BLaER1 treated with 17β-estradiol and CSF1 and Interleukin-3, amounts not matched to agents 10 nM and 100 nM (cell line): Measurements from ENCODE around the gene TIMELESS.
A peak's percentile ranks its signal among the peaks of the same experiment; 100 is the strongest.

Experiments
- H3K27ac ChIP-seq, 11 experiments: shearing (Covaris generic); formaldehyde crosslinking; 2 replicates each; pipeline ENCODE4 v1.8.1; 2022
- H3K27me3 ChIP-seq, 11 experiments: shearing (Covaris generic); formaldehyde crosslinking; 2 replicates each; pipeline ENCODE4 v1.8.1; 2022
- H3K36me3 ChIP-seq, 11 experiments: shearing (Covaris generic); formaldehyde crosslinking; 2 replicates each; pipeline ENCODE4 v1.8.1; 2022
- H3K4me1 ChIP-seq, 10 experiments: shearing (Covaris generic); formaldehyde crosslinking; 2 replicates each; pipeline ENCODE4 v1.8.1; 2022
- H3K4me2 ChIP-seq, 11 experiments: shearing (Covaris generic); formaldehyde crosslinking; 2 replicates each; pipeline ENCODE4 v1.8.1; 2022
- H3K4me3 ChIP-seq, 10 experiments: shearing (Covaris generic); formaldehyde crosslinking; 2 replicates each; pipeline ENCODE4 v1.8.1; 2022
- H3K9ac ChIP-seq, 11 experiments: shearing (Covaris generic); formaldehyde crosslinking; 2 replicates each; pipeline ENCODE4 v1.8.1; 2022
- H3K9me3 ChIP-seq, 11 experiments: shearing (Covaris generic); formaldehyde crosslinking; replicated peaks in 1 of 11; 2 replicates each; pipeline ENCODE4 v1.8.1; 2022
- H4K20me1 ChIP-seq, 11 experiments: shearing (Covaris generic); formaldehyde crosslinking; 2 replicates each; pipeline ENCODE4 v1.8.1; 2022
- Cebpa-rat ChIP-seq, 11 experiments: shearing (Covaris generic); IDR thresholded peaks; 2 replicates each; pipeline ENCODE4 v1.8.1; 2022

TIMELESS gene

DNA sequence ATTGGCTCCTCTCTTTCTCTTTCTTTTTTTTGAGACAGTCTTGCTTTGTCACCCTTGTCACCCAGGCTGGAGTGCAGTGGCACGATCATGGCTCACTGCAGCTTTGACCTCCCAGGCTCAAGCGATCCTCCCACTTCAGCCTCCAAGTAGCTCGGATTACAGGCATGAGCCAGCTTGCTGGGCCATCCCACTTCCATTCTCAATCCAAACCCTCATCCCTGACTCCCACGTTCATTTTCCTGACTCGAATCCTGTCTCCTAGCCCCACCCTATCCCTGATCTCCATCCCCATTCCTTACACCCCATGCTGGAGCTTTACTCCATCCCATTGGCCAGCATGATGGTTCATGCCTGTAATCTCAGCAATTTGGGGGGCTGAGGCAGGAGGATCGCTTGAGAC lies 26.9 kb upstream of the TIMELESS start:
- H3K27ac ChIP-seq = no peak overlapping the region
- TF ChIP-seq Cebpa-rat (IDR thresholded peaks at IDR 0.05) = no peak
- peaks cover 0 to 47% (median 6%) of the 10 kb centered on the region in 11 experiments; a peak in 7 of 22 replicates for H4K20me1 ChIP-seq
- no peak overlapping the region for H3K4me3 ChIP-seq
- H3K9ac ChIP-seq = no peak overlapping the region
- no peaks in the 10 kb centered on the region for H3K27me3 ChIP-seq
- no peak overlapping the region for H3K4me2 ChIP-seq
- peaks cover 0 to 17% (median 9%) of the 10 kb centered on the region in 10 experiments; a peak in 14 of 20 replicates for H3K4me1 ChIP-seq
- H3K36me3 ChIP-seq = peaks cover 8 to 47% (median 30%) of the 10 kb centered on the region in 11 experiments; a peak in 21 of 22 replicates
- H3K9me3 ChIP-seq = no peaks in the 10 kb centered on the region

GRCh38 chr12:56474389-56474788 lies 25.2 kb upstream of the TIMELESS start:
- H3K9me3 ChIP-seq = no peaks in the 10 kb centered on the region
- TF ChIP-seq Cebpa-rat (IDR thresholded peaks at IDR 0.05) = no peak
- peaks cover 0 to 36% (median 4%) of the 10 kb centered on the region in 11 experiments; a peak in 5 of 22 replicates for H4K20me1 ChIP-seq
- no peak overlapping the region for H3K27ac ChIP-seq
- peaks cover 5 to 23% (median 19%) of the 10 kb centered on the region in 10 experiments for H3K4me1 ChIP-seq
- peaks cover 8 to 65% (median 37%) of the 10 kb centered on the region in 11 experiments; a peak in 21 of 22 replicates for H3K36me3 ChIP-seq
- H3K4me3 ChIP-seq = no peak overlapping the region
- H3K27me3 ChIP-seq = no peaks in the 10 kb centered on the region
- no peak overlapping the region for H3K4me2 ChIP-seq
- no peak overlapping the region for H3K9ac ChIP-seq

GRCh38 chr12:56469007-56469930 lies 20.0 kb upstream of the TIMELESS start:
- Histone ChIP-seq H3K9ac (peak overlapping the region; percentile 89 to 95 (median 92)), H4K20me1 (peaks cover 0 to 10% (median 0%) of the 10 kb centered on the region in 11 experiments; a peak in 4 of 22 replicates), H3K9me3 (no peaks in the 10 kb centered on the region), H3K4me1 (peaks cover 15 to 37% (median 27%) of the 10 kb centered on the region in 10 experiments), H3K36me3 (peaks cover 8 to 50% (median 29%) of the 10 kb centered on the region in 11 experiments; a peak in 20 of 22 replicates), H3K27me3 (no peaks in the 10 kb centered on the region), H3K4me3 (peak overlapping the region; percentile 75 to 92 (median 79)), H3K4me2 (peak overlapping the region; percentile 84 to 99 (median 97)), H3K27ac (peak overlapping the region; percentile 81 to 95 (median 92))
- no peak for TF ChIP-seq Cebpa-rat (IDR thresholded peaks at IDR 0.05)

- peak within 1 kb of the TSS; percentile 89 to 95 (median 92) for H3K9ac ChIP-seq
- peaks cover 0 to 8% (median 0%) of the 10 kb centered on the region in 11 experiments; a peak in 3 of 22 replicates for H4K20me1 ChIP-seq
- H3K9me3 ChIP-seq = no peaks in the 10 kb centered on the region
- peaks cover 15 to 42% (median 27%) of the 10 kb centered on the region in 10 experiments for H3K4me1 ChIP-seq
- H3K4me2 ChIP-seq = peak within 1 kb of the TSS; percentile 84 to 99 (median 97)
- H3K36me3 ChIP-seq = peaks cover 4 to 42% (median 26%) of the 10 kb centered on the region in 11 experiments; a peak in 20 of 22 replicates
- H3K27ac ChIP-seq = peak within 1 kb of the TSS; percentile 81 to 95 (median 92)
- no peak for TF ChIP-seq Cebpa-rat (IDR thresholded peaks at IDR 0.05)
- H3K4me3 ChIP-seq = peak within 1 kb of the TSS; percentile 75 to 92 (median 79)
- no peaks in the 10 kb centered on the region for H3K27me3 ChIP-seq
Measured at GRCh38 chr12:56468216-56469006, 19.2 kb upstream of the TIMELESS start, which contains the start of gene SPRYD4. Gene SPRYD4, plus strand, starts transcription at chr12:56468578. Its CDS starts 14 bp downstream, at chr12:56468592.

GRCh38 chr12:56462565-56462964 lies 13.3 kb upstream of the TIMELESS start:
- Histone ChIP-seq H4K20me1 (no peaks in the 10 kb centered on the region), H3K36me3 (no peaks in the 10 kb centered on the region)
- no peak for TF ChIP-seq Cebpa-rat (IDR thresholded peaks at IDR 0.05)

DNA sequence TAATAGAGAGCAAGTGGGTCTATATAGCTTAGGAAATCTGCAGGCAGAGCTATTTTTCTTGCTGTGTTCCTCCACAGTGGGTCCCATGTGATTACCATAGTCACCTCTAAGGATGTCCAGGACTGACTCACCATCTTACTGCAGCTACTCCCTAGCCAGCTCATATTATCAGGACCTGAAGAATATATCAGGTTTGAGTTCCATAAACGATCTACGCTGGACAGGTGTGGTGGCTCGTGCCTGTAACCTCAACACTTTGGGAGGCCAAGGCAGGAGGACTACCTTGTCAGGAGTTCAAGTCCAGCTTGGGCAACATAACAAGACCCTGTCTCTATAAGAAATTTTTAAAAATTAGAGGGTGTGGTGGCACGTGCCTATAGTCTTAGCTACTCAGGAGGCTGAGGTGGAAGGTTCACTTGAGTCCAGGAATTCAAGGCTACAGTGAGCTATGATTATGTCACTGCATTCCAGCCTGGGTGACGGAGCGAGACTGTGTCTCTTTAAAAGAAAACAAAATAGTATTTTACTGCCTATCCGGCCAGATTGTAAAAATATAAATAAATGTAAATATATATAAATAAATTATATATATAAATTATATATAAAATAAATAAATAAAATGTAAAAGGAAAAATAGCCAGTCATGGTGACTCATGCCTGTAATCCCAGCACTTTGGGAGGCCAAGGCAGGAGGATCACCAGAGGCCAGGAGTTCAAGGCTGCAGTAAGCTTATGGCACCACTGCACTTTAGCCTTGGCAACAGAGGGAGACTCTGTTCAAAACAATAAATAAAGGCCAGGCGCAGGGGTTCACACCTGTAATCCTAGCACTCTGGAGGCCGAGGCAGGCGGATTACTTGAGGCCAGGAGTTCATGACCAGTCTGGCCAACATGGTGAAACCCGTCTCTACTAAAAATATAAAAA lies 12.3 kb upstream of the TIMELESS start:
- Histone ChIP-seq H3K4me3 (no peak overlapping the region), H3K27ac (peak overlapping the region in 8 of 11 experiments; percentile 69 to 88 (median 78); a peak in 15 of 22 replicates), H3K4me2 (peak overlapping the region in 5 of 11 experiments; percentile 18 to 67 (median 54); a peak in 6 of 22 replicates), H3K36me3 (no peaks in the 10 kb centered on the region), H4K20me1 (no peaks in the 10 kb centered on the region), H3K4me1 (peaks cover 20 to 27% (median 25%) of the 10 kb centered on the region in 10 experiments), H3K27me3 (no peaks in the 10 kb centered on the region), H3K9me3 (no peaks in the 10 kb centered on the region), H3K9ac (peak overlapping the region in 5 of 11 experiments; percentile 5 to 72 (median 55); a peak in 6 of 22 replicates)
- TF ChIP-seq Cebpa-rat (IDR thresholded peaks at IDR 0.05) = no peak

More at GRCh38 chr12:56462565-56462964, 13.3 kb upstream of the TIMELESS start:
- Histone ChIP-seq H3K9me3 (no peaks in the 10 kb centered on the region), H3K9ac (peak overlapping the region in 3 of 11 experiments; percentile 2 to 38 (median 5); a peak in 3 of 22 replicates), H3K4me1 (peaks cover 23 to 31% (median 26%) of the 10 kb centered on the region in 10 experiments), H3K27ac (0 out of 22 replicates have a peak overlapping the region, but pooled peaks of 2 of the 11 experiments have one; percentile 1 to 32), H3K4me3 (no peak overlapping the region), H3K4me2 (no peak overlapping the region), H3K27me3 (no peaks in the 10 kb centered on the region)

DNA sequence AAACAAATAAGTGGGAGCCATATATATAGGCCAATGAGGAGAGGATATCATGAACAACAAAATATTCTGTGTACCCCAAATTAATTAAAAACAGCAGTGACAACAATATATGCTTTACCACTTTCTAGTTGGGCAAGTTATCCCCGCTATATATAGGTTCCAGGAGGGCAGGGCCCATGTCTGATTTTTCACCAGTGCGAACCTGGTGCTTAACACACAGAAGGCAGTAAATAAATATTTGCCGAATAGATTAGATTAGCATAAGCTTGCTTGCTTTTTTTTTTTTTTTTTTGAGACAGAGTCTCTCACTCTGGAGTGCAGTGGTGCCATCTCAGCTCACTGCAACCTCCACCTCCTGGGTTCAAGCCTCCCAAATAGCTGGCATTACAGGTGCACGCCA lies 8.6 kb upstream of the TIMELESS start:
- Histone ChIP-seq H4K20me1 (no peaks in the 10 kb centered on the region), H3K36me3 (no peaks in the 10 kb centered on the region), H3K4me2 (no peak overlapping the region), H3K27ac (no peak overlapping the region), H3K9ac (no peak overlapping the region), H3K27me3 (no peaks in the 10 kb centered on the region), H3K9me3 (no peaks in the 10 kb centered on the region), H3K4me3 (no peak overlapping the region), H3K4me1 (peaks cover 16 to 27% (median 24%) of the 10 kb centered on the region in 10 experiments)
- TF ChIP-seq Cebpa-rat (IDR thresholded peaks at IDR 0.05) = no peak

GRCh38 chr12:56454557-56454956 lies 5.3 kb upstream of the TIMELESS start, which contains the start of gene MIP:
Gene MIP, minus strand, starts transcription at chr12:56454657. Its CDS starts 44 bp downstream, at chr12:56454613.
- Histone ChIP-seq H4K20me1 (no peaks in the 10 kb centered on the region), H3K4me2 (no peak within 1 kb of the TSS), H3K9me3 (no peaks in the 10 kb centered on the region), H3K4me3 (no peak within 1 kb of the TSS), H3K36me3 (no peaks in the 10 kb centered on the region), H3K4me1 (peaks cover 12 to 18% (median 17%) of the 10 kb centered on the region in 10 experiments), H3K27me3 (no peaks in the 10 kb centered on the region), H3K27ac (no peak within 1 kb of the TSS), H3K9ac (no peak within 1 kb of the TSS)
- TF ChIP-seq Cebpa-rat (IDR thresholded peaks at IDR 0.05) = no peak
